ENCODE results near the gene TBX3. TPM values are rescaled to one million over a fixed set of nuclear protein-coding genes. Genes with fewer than 3 reads are reported as not detected.

Gene TBX3
- total RNA-seq, 1 donor from 2014 or later = 27.2 TPM

DNA sequence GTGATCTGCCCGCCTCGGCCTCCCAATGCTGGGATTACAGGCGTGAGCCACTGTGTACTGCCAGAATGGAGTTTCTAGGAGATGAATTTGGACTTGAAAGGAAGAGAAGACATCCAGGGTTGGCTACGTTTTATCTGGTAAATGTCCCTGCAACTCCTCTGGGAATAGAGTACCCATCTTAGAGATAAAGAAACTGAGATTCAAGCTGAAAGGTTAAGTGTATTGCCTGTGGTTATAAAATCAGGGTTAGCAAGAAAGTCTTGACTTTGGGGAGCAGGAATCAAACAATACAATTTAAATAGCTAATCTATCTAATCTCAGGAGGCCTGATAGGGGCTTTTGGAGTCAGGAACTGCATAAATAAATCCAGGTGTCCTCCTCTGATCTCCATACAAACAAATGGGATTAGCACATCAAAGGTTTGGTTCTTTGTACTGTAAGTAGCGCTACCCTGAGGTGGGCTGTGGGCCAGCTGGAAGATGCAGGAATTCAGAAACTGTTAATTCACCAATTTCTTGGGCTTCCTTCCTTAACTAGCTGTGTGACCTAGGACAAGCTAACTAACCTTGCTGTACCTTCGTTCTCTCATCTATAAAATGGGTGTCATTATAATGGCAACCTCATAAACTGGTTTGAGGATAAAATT lies 45.1 kb downstream of the TBX3 start:
- Histone ChIP-seq H3K36me3 (no peaks in the 10 kb centered on the region), H3K9me3 (replicated peaks) (no peaks in the 10 kb centered on the region), H3K4me1 (no peaks in the 10 kb centered on the region), H3K4me3 (no peak overlapping the region), H3K27ac (replicated peaks) (no peak overlapping the region), H3K27me3 (ENCODE audit: low read depth) (peaks cover 43% of the 10 kb centered on the region)
- no peak for DNase-seq
- intact Hi-C loops (cut with micrococcal nuclease) = no loop called here
- TF ChIP-seq, protein P1, sequence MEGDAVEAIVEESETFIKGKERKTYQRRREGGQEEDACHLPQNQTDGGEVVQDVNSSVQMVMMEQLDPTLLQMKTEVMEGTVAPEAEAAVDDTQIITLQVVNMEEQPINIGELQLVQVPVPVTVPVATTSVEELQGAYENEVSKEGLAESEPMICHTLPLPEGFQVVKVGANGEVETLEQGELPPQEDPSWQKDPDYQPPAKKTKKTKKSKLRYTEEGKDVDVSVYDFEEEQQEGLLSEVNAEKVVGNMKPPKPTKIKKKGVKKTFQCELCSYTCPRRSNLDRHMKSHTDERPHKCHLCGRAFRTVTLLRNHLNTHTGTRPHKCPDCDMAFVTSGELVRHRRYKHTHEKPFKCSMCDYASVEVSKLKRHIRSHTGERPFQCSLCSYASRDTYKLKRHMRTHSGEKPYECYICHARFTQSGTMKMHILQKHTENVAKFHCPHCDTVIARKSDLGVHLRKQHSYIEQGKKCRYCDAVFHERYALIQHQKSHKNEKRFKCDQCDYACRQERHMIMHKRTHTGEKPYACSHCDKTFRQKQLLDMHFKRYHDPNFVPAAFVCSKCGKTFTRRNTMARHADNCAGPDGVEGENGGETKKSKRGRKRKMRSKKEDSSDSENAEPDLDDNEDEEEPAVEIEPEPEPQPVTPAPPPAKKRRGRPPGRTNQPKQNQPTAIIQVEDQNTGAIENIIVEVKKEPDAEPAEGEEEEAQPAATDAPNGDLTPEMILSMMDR (IDR thresholded peaks at IDR 0.05; ENCODE audit: borderline replicate concordance) = no peak

DNA sequence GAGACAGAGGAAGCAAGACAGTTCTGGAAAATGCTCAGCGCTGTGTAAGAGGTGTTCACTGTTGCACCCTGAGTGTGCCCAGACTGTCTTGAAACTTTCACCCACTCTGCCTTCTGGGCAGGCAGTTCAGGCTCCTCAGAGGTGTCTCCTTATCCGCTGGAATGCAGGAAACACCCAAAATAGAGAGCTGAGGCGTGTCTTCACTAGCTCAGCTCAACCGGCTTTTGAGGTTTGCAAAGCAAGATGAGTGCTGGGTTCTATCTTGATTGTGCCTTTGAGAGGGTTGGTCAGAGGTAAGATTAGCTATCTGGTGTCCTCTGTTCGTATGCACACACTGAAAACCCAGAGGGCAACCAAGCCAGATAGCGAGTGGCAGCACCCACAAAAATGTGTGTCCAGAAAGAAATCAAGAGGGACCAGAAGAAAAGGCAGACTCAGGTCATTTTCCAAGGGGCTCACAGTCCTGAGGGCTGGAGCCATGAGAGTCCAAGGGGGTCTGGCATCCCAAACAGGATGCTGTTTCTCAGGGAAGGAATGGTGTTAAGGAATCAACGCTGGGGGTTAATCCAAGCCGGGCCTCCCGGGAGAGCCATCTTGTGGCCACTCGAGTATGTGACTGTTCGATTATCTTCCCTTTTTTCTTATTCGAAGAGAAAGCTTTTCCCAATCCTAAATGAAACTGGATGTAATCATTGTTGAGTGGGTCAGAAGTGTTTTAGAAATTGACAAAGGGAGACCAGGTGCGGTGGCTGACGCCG lies 47.1 kb downstream of the TBX3 start:
- H3K27me3 ChIP-seq (ENCODE audit: low read depth) = peaks cover 30% of the 10 kb centered on the region
- intact Hi-C loops (cut with micrococcal nuclease) = no loop called here
- H3K4me1 ChIP-seq = no peaks in the 10 kb centered on the region
- H3K4me3 ChIP-seq = no peak overlapping the region
- H3K27ac ChIP-seq (replicated peaks) = no peak overlapping the region
- H3K9me3 ChIP-seq (replicated peaks) = no peaks in the 10 kb centered on the region
- no peaks in the 10 kb centered on the region for H3K36me3 ChIP-seq
- DNase-seq = no peak
- TF ChIP-seq, protein P1 (IDR thresholded peaks at IDR 0.05; ENCODE audit: borderline replicate concordance) = peak; percentile 41

DNA sequence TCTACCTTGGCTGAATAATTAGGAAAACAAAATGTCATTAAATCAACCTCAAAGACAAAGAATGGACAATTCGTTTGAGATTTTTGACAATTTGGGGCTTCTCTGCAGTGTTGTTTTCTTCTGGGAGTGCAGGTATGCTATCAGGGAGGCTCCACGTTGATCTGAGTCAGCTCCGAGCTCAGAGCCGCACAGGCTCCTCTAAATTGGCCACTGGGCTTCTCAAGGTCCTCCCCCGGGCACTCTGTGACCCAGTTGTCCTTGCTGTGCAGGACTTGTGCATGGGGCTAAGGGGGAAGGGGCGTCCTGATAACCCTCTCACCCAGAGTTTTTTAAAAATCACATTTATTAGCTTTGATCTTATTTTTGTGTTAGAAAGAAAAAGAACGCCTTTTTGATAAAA lies 52.7 kb downstream of the TBX3 start:
- intact Hi-C loops (cut with micrococcal nuclease) = no loop called here
- DNase-seq = no peak
- Histone ChIP-seq H3K4me1 (no peaks in the 10 kb centered on the region), H3K9me3 (replicated peaks) (no peaks in the 10 kb centered on the region), H3K27ac (replicated peaks) (no peak overlapping the region), H3K36me3 (no peaks in the 10 kb centered on the region), H3K4me3 (no peak overlapping the region), H3K27me3 (ENCODE audit: low read depth) (peaks cover 48% of the 10 kb centered on the region)
- TF ChIP-seq, protein P1 (IDR thresholded peaks at IDR 0.05; ENCODE audit: borderline replicate concordance) = no peak

DNA sequence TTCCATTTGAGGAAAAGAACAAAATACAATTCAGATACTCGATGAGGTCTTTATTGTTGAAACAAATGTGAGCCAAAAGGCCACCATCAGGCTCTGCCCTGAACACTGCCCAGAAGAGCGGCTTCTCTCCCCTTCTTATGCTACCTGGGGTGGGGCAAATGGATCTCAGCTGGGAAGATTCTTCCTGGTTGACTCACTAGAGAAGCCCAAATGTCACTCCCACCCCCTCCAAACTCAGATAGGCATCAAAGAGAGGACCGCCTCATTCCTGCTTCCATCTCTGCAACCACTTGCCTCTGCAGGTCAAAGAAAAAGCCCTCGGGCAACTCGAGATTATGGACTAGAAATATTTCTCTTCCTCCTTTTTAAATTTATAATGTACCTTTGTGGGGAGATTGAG lies 55.8 kb downstream of the TBX3 start:
- Histone ChIP-seq H3K4me3 (no peak overlapping the region), H3K36me3 (no peaks in the 10 kb centered on the region), H3K9me3 (replicated peaks) (no peaks in the 10 kb centered on the region), H3K4me1 (no peaks in the 10 kb centered on the region), H3K27ac (replicated peaks) (no peak overlapping the region), H3K27me3 (ENCODE audit: low read depth) (peaks cover 59% of the 10 kb centered on the region)
- TF ChIP-seq, protein P1 (IDR thresholded peaks at IDR 0.05; ENCODE audit: borderline replicate concordance) = no peak
- intact Hi-C loops (cut with micrococcal nuclease) = no loop called here
- DNase-seq = no peak

DNA sequence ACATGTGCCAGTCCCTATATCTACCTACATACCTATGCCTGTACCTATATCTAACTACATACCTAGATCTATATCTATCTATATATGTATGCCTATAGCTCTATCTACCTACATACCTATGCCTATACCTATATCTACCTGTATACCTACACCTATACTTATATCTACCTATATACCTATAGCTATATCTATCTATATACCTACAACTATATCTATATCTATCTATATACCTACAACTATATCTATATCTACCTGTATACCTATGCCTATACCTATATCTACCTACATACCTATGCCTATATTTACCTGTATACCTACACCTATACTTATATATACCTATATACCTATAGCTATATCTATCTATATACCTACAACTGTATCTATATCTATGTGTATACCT lies 56.6 kb downstream of the TBX3 start:
- peaks cover 65% of the 10 kb centered on the region for H3K27me3 ChIP-seq (ENCODE audit: low read depth)
- TF ChIP-seq, protein P1 (IDR thresholded peaks at IDR 0.05; ENCODE audit: borderline replicate concordance) = no peak
- H3K27ac ChIP-seq (replicated peaks) = no peak overlapping the region
- no peaks in the 10 kb centered on the region for H3K9me3 ChIP-seq (replicated peaks)
- H3K4me1 ChIP-seq = no peaks in the 10 kb centered on the region
- intact Hi-C loops (cut with micrococcal nuclease) = no loop called here
- H3K36me3 ChIP-seq = no peaks in the 10 kb centered on the region
- no peak for DNase-seq
- no peak overlapping the region for H3K4me3 ChIP-seq

All from left ventricle myocardium inferior (tissue), 1 donor.